ENCODE results near the gene MBD3L4. TPM values are rescaled to one million over a fixed set of nuclear protein-coding genes. Genes with fewer than 3 reads are reported as not detected.
"Not testable (repeated sequence)": the region's sequence is repeated elsewhere in the genome, so short reads cannot be mapped to it uniquely, and the experiment has no call there.

The MBD3L4 gene
- total and polyA plus RNA-seq, 2 donors (not counting 3 experiments of a cell fraction or from before 2014, with no cell fraction given), result not detected

DNA sequence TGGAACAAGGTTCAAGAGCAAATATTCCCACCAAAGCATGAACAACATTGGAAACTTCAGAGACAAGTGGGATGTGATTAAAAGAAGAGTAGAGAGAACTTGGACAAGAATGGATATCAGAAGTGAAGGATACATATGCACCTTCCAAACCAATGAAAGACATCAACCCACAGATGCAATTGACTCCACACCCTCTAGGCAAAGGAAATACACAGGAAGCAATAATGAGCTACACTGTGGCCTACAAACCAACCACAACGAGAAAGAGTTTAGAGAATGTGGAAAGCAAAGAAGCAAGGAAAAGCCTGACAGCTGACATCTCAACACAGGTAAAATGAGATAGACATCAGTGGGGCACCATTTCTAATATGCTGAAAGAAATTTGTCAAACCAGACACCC, 11.2 kb downstream of the MBD3L4 start:
- CTCF ChIA-PET; intact Hi-C loops (cut with micrococcal nuclease); POLR2A ChIA-PET; dilution Hi-C loops (cut with MboI; ENCODE audit: extremely low pct_ligation_motif_present, low sequenced_read_pairs); H3K4me1 ChIP-seq (ENCODE audit: control insufficient read depth, extremely low read depth, insufficient read depth, low read length); H3K79me2 ChIP-seq (ENCODE audit: control insufficient read depth, insufficient read depth, low read length); BruUV-seq (replicated peaks); H4K20me1 ChIP-seq (replicated peaks; ENCODE audit: control insufficient read depth, extremely low read depth, insufficient read depth, low read length); H3K27ac ChIP-seq (ENCODE audit: insufficient read depth, low read depth, low read length); H3K36me3 ChIP-seq (ENCODE audit: control insufficient read depth in 2 of 2, extremely low read depth in 1 of 2, insufficient read depth in 2 of 2, low read length in 2 of 2); H3K27me3 ChIP-seq (ENCODE audit: control insufficient read depth in 2 of 2, insufficient read depth in 2 of 2, low read length in 2 of 2); DNase-seq (ENCODE audit: low read depth, low spot score); H2AFZ ChIP-seq (ENCODE audit: low read depth, low read length); H3K4me2 ChIP-seq (ENCODE audit: insufficient read depth, low read length); H3K9ac ChIP-seq (replicated peaks; ENCODE audit: extremely low read depth, insufficient read depth, low read length); FAIRE-seq; H3K9me1 ChIP-seq (replicated peaks; ENCODE audit: control insufficient read depth, extremely low read depth, insufficient read depth, low read length); H3K4me3 ChIP-seq (replicated peaks in 1 of 3; ENCODE audit: insufficient read depth in 1 of 3, low read depth in 1 of 3, low read length in 3 of 3); H3K9me3 ChIP-seq (replicated peaks; ENCODE audit: control insufficient read depth, insufficient read depth, low read length): not testable (repeated sequence)

DNA sequence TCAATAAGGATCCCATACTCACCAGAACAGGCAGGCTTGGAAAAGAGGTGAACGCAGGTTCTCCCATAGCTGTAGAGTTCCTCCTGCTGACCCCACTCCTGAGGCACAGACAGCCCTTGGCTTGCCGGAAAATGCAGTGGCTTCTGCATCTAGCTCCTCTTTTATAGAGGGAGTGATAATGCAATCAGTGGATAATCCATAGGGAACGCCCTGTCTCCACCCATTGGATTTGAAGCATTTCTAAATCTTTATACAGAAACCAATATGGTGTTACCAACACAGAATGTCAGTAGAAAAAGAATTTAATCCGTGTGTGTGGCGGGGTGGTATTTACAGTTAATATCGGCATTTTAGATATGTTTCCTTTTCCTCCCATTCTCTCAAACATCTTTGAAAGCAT, 18.6 kb downstream of the MBD3L4 start, which contains the start of gene MBD3L2B:
Gene MBD3L2B (minus strand): TSS at position 101 of the 400 bp plus-strand sequence. CDS start 34 bp downstream, at position 67.
- H3K36me3 ChIP-seq (ENCODE audit: control insufficient read depth in 2 of 2, extremely low read depth in 1 of 2, insufficient read depth in 2 of 2, low read length in 2 of 2); H3K4me3 ChIP-seq (replicated peaks in 1 of 3; ENCODE audit: insufficient read depth in 1 of 3, low read depth in 1 of 3, low read length in 3 of 3); H3K9ac ChIP-seq (replicated peaks; ENCODE audit: extremely low read depth, insufficient read depth, low read length); BruUV-seq (replicated peaks); H3K79me2 ChIP-seq (ENCODE audit: control insufficient read depth, insufficient read depth, low read length); intact Hi-C loops (cut with micrococcal nuclease); H4K20me1 ChIP-seq (replicated peaks; ENCODE audit: control insufficient read depth, extremely low read depth, insufficient read depth, low read length); H2AFZ ChIP-seq (ENCODE audit: low read depth, low read length); FAIRE-seq; CTCF ChIA-PET; DNase-seq (ENCODE audit: low read depth, low spot score); H3K4me2 ChIP-seq (ENCODE audit: insufficient read depth, low read length); H3K9me1 ChIP-seq (replicated peaks; ENCODE audit: control insufficient read depth, extremely low read depth, insufficient read depth, low read length); H3K9me3 ChIP-seq (replicated peaks; ENCODE audit: control insufficient read depth, insufficient read depth, low read length); H3K4me1 ChIP-seq (ENCODE audit: control insufficient read depth, extremely low read depth, insufficient read depth, low read length); dilution Hi-C loops (cut with MboI; ENCODE audit: extremely low pct_ligation_motif_present, low sequenced_read_pairs); POLR2A ChIA-PET; H3K27ac ChIP-seq (ENCODE audit: insufficient read depth, low read depth, low read length); H3K27me3 ChIP-seq (ENCODE audit: control insufficient read depth in 2 of 2, insufficient read depth in 2 of 2, low read length in 2 of 2): not testable (repeated sequence)

DNA sequence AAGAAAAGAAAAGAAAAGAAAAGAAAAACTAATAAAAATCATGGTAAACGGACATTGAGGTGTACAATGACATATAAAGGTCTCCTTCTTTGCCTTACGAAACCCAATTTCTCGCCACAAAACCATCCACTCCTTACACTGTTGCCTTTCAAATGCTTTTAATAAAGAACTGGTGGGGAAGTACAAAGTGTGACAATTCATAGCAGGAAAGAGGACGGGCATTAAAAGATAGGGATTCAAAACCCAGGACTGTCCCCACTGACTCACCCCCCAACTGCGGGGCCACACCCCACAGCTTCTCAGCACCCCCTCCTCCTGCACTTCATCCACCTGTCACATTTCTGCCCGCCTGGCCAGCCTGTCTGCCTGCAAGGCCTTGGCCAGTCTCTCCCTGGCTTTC, 21.2 kb downstream of the MBD3L4 start:
- Histone ChIP-seq H3K4me3 (replicated peaks in 1 of 3; ENCODE audit: insufficient read depth in 1 of 3, low read depth in 1 of 3, low read length in 3 of 3) (no peak overlapping the region), H4K20me1 (replicated peaks; ENCODE audit: control insufficient read depth, extremely low read depth, insufficient read depth, low read length) (no peaks in the 10 kb centered on the region), H3K36me3 (ENCODE audit: control insufficient read depth in 2 of 2, extremely low read depth in 1 of 2, insufficient read depth in 2 of 2, low read length in 2 of 2) (no peaks in the 10 kb centered on the region), H3K27me3 (ENCODE audit: control insufficient read depth in 2 of 2, insufficient read depth in 2 of 2, low read length in 2 of 2) (no peaks in the 10 kb centered on the region), H2AFZ (ENCODE audit: low read depth, low read length) (no peak overlapping the region), H3K9ac (replicated peaks; ENCODE audit: extremely low read depth, insufficient read depth, low read length) (no peak overlapping the region), H3K9me3 (replicated peaks; ENCODE audit: control insufficient read depth, insufficient read depth, low read length) (no peaks in the 10 kb centered on the region), H3K27ac (ENCODE audit: insufficient read depth, low read depth, low read length) (no peak overlapping the region), H3K9me1 (replicated peaks; ENCODE audit: control insufficient read depth, extremely low read depth, insufficient read depth, low read length) (no peaks in the 10 kb centered on the region), H3K4me2 (ENCODE audit: insufficient read depth, low read length) (no peak overlapping the region), H3K79me2 (ENCODE audit: control insufficient read depth, insufficient read depth, low read length) (no peaks in the 10 kb centered on the region), H3K4me1 (ENCODE audit: control insufficient read depth, extremely low read depth, insufficient read depth, low read length) (no peaks in the 10 kb centered on the region)
- TF ChIP-seq EZH2 (IDR thresholded peaks at IDR 0.05; ENCODE audit: borderline replicate concordance, low read depth, low read length, severe bottlenecking) (no peak), POLR2AphosphoS5 (IDR thresholded peaks at IDR 0.05; ENCODE audit: insufficient read depth, low read depth, low read length) (no peak), JUN (IDR thresholded peaks at IDR 0.05; ENCODE audit: borderline replicate concordance, insufficient read depth, insufficient read length, low read depth) (no peak), MYC (IDR thresholded peaks at IDR 0.05; ENCODE audit: low read depth, low read length) (no peak), FOS (IDR thresholded peaks at IDR 0.05; ENCODE audit: borderline replicate concordance, insufficient read depth, low read length) (no peak), POLR2A (IDR thresholded peaks at IDR 0.05; ENCODE audit: low read depth, low read length) (no peak), GATA2 (IDR thresholded peaks at IDR 0.05; ENCODE audit: insufficient read depth, insufficient read length, low read depth, low read length) (no peak)
- TF ChIP-seq, protein P1, sequence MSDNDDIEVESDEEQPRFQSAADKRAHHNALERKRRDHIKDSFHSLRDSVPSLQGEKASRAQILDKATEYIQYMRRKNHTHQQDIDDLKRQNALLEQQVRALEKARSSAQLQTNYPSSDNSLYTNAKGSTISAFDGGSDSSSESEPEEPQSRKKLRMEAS (IDR thresholded peaks at IDR 0.05; ENCODE audit: insufficient read depth, insufficient read length), result no peak
- TF ChIP-seq, protein P2, sequence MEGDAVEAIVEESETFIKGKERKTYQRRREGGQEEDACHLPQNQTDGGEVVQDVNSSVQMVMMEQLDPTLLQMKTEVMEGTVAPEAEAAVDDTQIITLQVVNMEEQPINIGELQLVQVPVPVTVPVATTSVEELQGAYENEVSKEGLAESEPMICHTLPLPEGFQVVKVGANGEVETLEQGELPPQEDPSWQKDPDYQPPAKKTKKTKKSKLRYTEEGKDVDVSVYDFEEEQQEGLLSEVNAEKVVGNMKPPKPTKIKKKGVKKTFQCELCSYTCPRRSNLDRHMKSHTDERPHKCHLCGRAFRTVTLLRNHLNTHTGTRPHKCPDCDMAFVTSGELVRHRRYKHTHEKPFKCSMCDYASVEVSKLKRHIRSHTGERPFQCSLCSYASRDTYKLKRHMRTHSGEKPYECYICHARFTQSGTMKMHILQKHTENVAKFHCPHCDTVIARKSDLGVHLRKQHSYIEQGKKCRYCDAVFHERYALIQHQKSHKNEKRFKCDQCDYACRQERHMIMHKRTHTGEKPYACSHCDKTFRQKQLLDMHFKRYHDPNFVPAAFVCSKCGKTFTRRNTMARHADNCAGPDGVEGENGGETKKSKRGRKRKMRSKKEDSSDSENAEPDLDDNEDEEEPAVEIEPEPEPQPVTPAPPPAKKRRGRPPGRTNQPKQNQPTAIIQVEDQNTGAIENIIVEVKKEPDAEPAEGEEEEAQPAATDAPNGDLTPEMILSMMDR (IDR thresholded peaks at IDR 0.05; ENCODE audit: extremely low read depth in 1 of 2, insufficient read depth in 1 of 2, low read depth in 1 of 2, low read length in 2 of 2), result no peak
- ChIA-PET POLR2A (no interaction called here), CTCF (no interaction called here)
- dilution Hi-C loops (cut with MboI; ENCODE audit: extremely low pct_ligation_motif_present, low sequenced_read_pairs), result no loop called here
- intact Hi-C loops (cut with micrococcal nuclease), result no loop called here
- DNase-seq (ENCODE audit: low read depth, low spot score) (no peak), FAIRE-seq (no peak)
- BruUV-seq (replicated peaks), result no TSS peak

All from endothelial cell of umbilical vein (primary cell).